K562 (cell line): ENCODE measurements around the gene RBL1. TPM values are rescaled to one million over a fixed set of nuclear protein-coding genes. Genes with fewer than 3 reads are reported as not detected.

Experiments used
- ATAC-seq: fragments of 200-7000 bp; cut with Tn5 transposase; 3 replicates; pipeline ENCODE4 v1.9.1; 2020; ENCODE audit warnings: moderate library complexity
- BruUV-seq: library from RNA; stranded (reverse); fragments of 400-500 nt; replicated peaks from 2 replicates; lab custom pipeline; 2021; lab: Mats Ljungman, UMichigan
- CTCF ChIA-PET: fragments of 300-600 bp; formaldehyde crosslinking; extraction: SDS; loops from one replicate; lab custom pipeline; 2021; ENCODE audit warnings: low intra/inter-chr PET ratio; lab: Yijun Ruan, JAX
- POLR2A ChIA-PET: fragments of 300-600, 350-650 bp; sonication (Branson Sonifier 250); formaldehyde crosslinking; extraction: SDS; loops from one replicate; lab custom pipeline; 2021; ENCODE audit warnings: antibody characterized with exemption, inconsistent platforms; lab: Yijun Ruan, JAX
- DNase-seq, 4 experiments: peaks; one replicate each; pipeline versions ENCODE4 v3.0.0 to v3.0.0-alpha.2; 2011 to 2018; ENCODE audit warnings: low spot score in 3 of 4, mixed read lengths in 3 of 4; ENCODE audit errors: extremely low read depth in 1 of 4
- FAIRE-seq: peaks from 2 replicates; lab custom pipeline; 2011; peaks lifted over from hg19 to GRCh38; lab: Jason Lieb, UNC
- H2AFZ ChIP-seq: 2 replicates; pipeline ENCODE4 v1.6.0; 2011; ENCODE audit warnings: low read depth, low read length, control low read depth, inconsistent platforms
- H3K27ac ChIP-seq: fragments of 200-600 bp; 3 replicates; pipeline ENCODE4 v1.8.0; 2011; ENCODE audit warnings: low read depth, mild to moderate bottlenecking, control low read depth, inconsistent platforms, low read length, moderate library complexity, mixed read lengths; ENCODE audit errors: extremely low read depth
- H3K27me3 ChIP-seq, 2 experiments: fragments of 300-600 bp in 1 of 2; 2 replicates in 1 of 2; 3 replicates in 1 of 2; pipeline versions ENCODE4 v1.6.0 to v1.8.0; 2011; ENCODE audit warnings: inconsistent platforms in 2 of 2, low read length in 2 of 2, mild to moderate bottlenecking in 1 of 2, mixed read lengths in 1 of 2, moderate library complexity in 1 of 2; ENCODE audit not compliant: control insufficient read depth in 2 of 2, insufficient read depth in 2 of 2
- H3K36me3 ChIP-seq: fragments of 300-600 bp; 3 replicates; pipeline ENCODE4 v1.8.0; 2011; ENCODE audit warnings: mild to moderate bottlenecking, low read length, inconsistent platforms; ENCODE audit not compliant: control insufficient read depth, insufficient read depth
- H3K4me1 ChIP-seq, 2 experiments: fragments of 200-600 bp in 1 of 2; replicated peaks in 1 of 2; 2 replicates in 1 of 2; 3 replicates in 1 of 2; pipeline versions ENCODE4 v1.5.1 to v1.8.0; 2011; ENCODE audit warnings: inconsistent platforms in 2 of 2, low read length in 2 of 2, mild to moderate bottlenecking in 1 of 2, mixed read lengths in 1 of 2, moderate library complexity in 1 of 2; ENCODE audit not compliant: control insufficient read depth in 2 of 2, insufficient read depth in 2 of 2
- H3K4me2 ChIP-seq: 2 replicates; pipeline ENCODE4 v1.6.1; 2011; ENCODE audit warnings: low read length, control low read depth, inconsistent platforms, mixed read lengths; ENCODE audit not compliant: insufficient read depth
- H3K4me3 ChIP-seq: fragments of 200-600 bp; sonication (generic), shearing (Covaris generic); 2 replicates; pipeline ENCODE4 v1.5.1; 2016; ENCODE audit warnings: control low read depth, inconsistent platforms
- H3K79me2 ChIP-seq: fragments of 200-600 bp; 3 replicates; pipeline ENCODE4 v1.8.0; 2011; ENCODE audit warnings: low read length, inconsistent platforms; ENCODE audit not compliant: control insufficient read depth, insufficient read depth
- H3K9ac ChIP-seq, 2 experiments: 2 replicates each; pipeline versions ENCODE4 v1.6.0 to v1.6.1; 2011; ENCODE audit warnings: low read depth in 2 of 2, low read length in 2 of 2, control low read depth in 1 of 2, inconsistent platforms in 1 of 2, mild to moderate bottlenecking in 1 of 2, mixed read lengths in 1 of 2; ENCODE audit not compliant: insufficient read depth in 1 of 2
- H3K9me1 ChIP-seq: one replicate; pipeline ENCODE4 v1.6.0; 2011; ENCODE audit warnings: inconsistent platforms, mild to moderate bottlenecking, low read length, moderate library complexity; ENCODE audit not compliant: control insufficient read depth, insufficient read depth
- H3K9me3 ChIP-seq: replicated peaks from 2 replicates; pipeline ENCODE4 v1.5.1; 2011; ENCODE audit warnings: low read depth, low read length, inconsistent platforms; ENCODE audit not compliant: control insufficient read depth, insufficient read depth
- H4K20me1 ChIP-seq: replicated peaks from 2 replicates; pipeline ENCODE4 v1.6.1; 2011; ENCODE audit warnings: low read length, inconsistent platforms, mixed read lengths; ENCODE audit not compliant: control insufficient read depth, insufficient read depth
- CHCHD3 ChIP-seq: fragments of 250-450 bp; sonication (Bioruptor Pico); IDR thresholded peaks from 2 replicates; pipeline ENCODE4 v2.1.2; 2022; ENCODE audit warnings: mild to moderate bottlenecking
- COPS2 ChIP-seq: fragments of 450-650 bp; conservative IDR thresholded peaks from 2 replicates; pipeline ENCODE4 v1.6.1; 2016; ENCODE audit warnings: mild to moderate bottlenecking, moderate library complexity
- ELF2 ChIP-seq: fragments of 250-450 bp; sonication (Bioruptor Pico); IDR thresholded peaks from 2 replicates; pipeline ENCODE4 v1.5.0; 2021; ENCODE audit warnings: mild to moderate bottlenecking
- HDAC1 ChIP-seq, 2 experiments: fragments of 450-650 bp; IDR thresholded peaks; 2 replicates each; pipeline ENCODE4 v1.6.1; 2016 to 2017; ENCODE audit warnings: inconsistent platforms in 1 of 2, mild to moderate bottlenecking in 1 of 2, moderate library complexity in 1 of 2
- MAFG ChIP-seq: fragments of 450-650 bp; conservative IDR thresholded peaks from 2 replicates; pipeline ENCODE4 v1.6.1; 2016; ENCODE audit warnings: missing genetic modification characterization, missing compliant biosample characterization
- NCOA6 ChIP-seq: fragments of 450-650 bp; IDR thresholded peaks from 2 replicates; pipeline ENCODE4 v1.6.1; 2017; ENCODE audit warnings: mild to moderate bottlenecking
- NFATC3 ChIP-seq: fragments of 450-650 bp; IDR thresholded peaks from 2 replicates; pipeline ENCODE4 v1.6.1; 2017; ENCODE audit warnings: mild to moderate bottlenecking
- NFE2L1 ChIP-seq: fragments of 450-650 bp; IDR thresholded peaks from 2 replicates; pipeline ENCODE4 v1.6.1; 2016; ENCODE audit warnings: missing genetic modification characterization, low read depth, mild to moderate bottlenecking, missing compliant biosample characterization, moderate library complexity, borderline replicate concordance
- PTRF ChIP-seq: fragments of 450-650 bp; IDR thresholded peaks from 2 replicates; pipeline ENCODE4 v1.6.1; 2016; ENCODE audit warnings: mild to moderate bottlenecking, missing genetic modification characterization, missing compliant biosample characterization
- WGBS: fragments of 100-300 bp; shearing (Covaris generic); methylation state at CpG from one replicate; pipeline ENCODE4 v1.1.6; 2016; ENCODE audit warnings: low coverage, mixed read lengths; ENCODE audit not compliant: insufficient coverage; ENCODE audit errors: missing lambda C conversion rate; 5-methylcytosine and 5-hydroxymethylcytosine counted together
- in situ Hi-C: fragments of 300-500 bp; cut with MboI; formaldehyde crosslinking; loops from 4 replicates; pipeline ENCODE4 v1.15.0; 2018; ENCODE audit warnings: inconsistent platforms, mixed read lengths
- intact Hi-C: fragments of 100-400 bp; cut with micrococcal nuclease; formaldehyde crosslinking; loops from 2 replicates; pipeline ENCODE4 v1.14.2; 2022
- polyA plus RNA-seq, 8 experiments: library from polyadenylated mRNA; depleted of rRNA in 4 of 8; stranded (reverse) in 5 of 8; unstranded in 3 of 8; fragments of >200 nt; fragmentation: Nextera tagmentation in 2 of 8; fragmentation: Illumina TruSeq in 1 of 8; extraction: Ambion mirVana in 2 of 8; extraction: Trizol in 1 of 8; gene quantifications; 2 replicates each; pipeline versions ENCODE4 v1.2.1 to v1.2.3, GENCODE V29; 2011 to 2014; ENCODE audit warnings: inconsistent platforms in 1 of 8, missing spikeins in 1 of 8
- total RNA-seq, 7 experiments: library from RNA; depleted of rRNA in 6 of 7; stranded (reverse); fragments of >200 nt in 6 of 7; fragmentation: Illumina TruSeq in 2 of 7; extraction: Trizol in 2 of 7; gene quantifications; 2 replicates each; pipeline versions ENCODE4 v1.2.1 to v1.2.3, GENCODE V29; 2011 to 2021; ENCODE audit warnings: low replicate concordance in 1 of 7
- TF ChIP-seq, protein P1 (sequence below): fragments of 450-650 bp; IDR thresholded peaks from 2 replicates; pipeline ENCODE4 v1.6.1; 2016; ENCODE audit warnings: mild to moderate bottlenecking
- TF ChIP-seq, protein P2 (sequence below): sonication (generic); formaldehyde crosslinking; IDR thresholded peaks from 2 replicates; pipeline ENCODE4 v1.9.0; 2022; ENCODE audit warnings: mild to moderate bottlenecking, missing genetic modification reagents
- TF ChIP-seq, protein P3 (sequence below): fragments of 250-450 bp; sonication (Bioruptor Pico); IDR thresholded peaks from 2 replicates; pipeline ENCODE4 v1.8.0; 2021; ENCODE audit warnings: moderate library complexity, mild to moderate bottlenecking, inconsistent platforms
- TF ChIP-seq, protein P4 (sequence below): sonication (generic); formaldehyde crosslinking; IDR thresholded peaks from 2 replicates; pipeline ENCODE4 v1.8.0; 2022; ENCODE audit warnings: missing genetic modification reagents, mild to moderate bottlenecking, borderline replicate concordance

Gene RBL1
- total and polyA plus RNA-seq, 9 of the 15 experiments (the other 6 are each of a cell fraction or from before 2014, with no cell fraction given), result 4.0 to 25.9 (median 15.6) TPM

DNA sequence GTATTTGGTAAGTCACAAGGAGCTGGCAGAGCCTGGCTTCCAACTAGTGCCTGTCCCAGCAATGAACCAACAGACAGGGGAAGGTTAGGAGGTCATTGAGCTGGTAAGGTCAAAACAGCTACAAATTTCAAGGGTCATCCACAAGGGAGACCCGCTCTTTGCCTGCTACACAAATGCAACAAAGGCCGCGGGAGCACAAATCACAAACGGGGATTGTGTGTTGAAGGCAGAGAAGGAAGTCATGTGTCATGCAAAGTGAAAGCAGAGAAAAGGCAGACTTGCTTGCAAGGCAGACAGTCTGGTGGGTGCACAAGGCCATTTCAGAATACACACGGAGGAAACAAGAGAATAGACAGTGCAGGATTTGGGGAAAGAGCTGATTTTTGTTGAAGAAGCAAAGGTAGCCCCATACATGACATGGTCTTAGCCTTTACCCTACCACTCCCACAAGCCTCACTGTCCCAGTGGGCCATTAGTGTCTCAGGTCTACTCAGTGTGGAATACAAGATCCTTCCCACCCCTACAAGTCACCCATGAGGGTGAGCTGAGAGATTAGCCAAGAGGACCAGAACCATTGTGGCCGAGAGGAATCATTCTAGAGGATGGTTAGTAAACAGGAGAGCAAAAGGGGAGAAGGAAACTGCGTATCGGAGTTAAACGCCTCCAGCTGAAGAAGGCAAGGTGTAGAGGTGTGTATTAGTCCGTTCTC is 126.2 kb downstream of the RBL1 start:
- H3K4me1 ChIP-seq, result peaks cover 3 to 6% of the 10 kb centered on the region in 2 experiments; a peak in 2 of 5 replicates
- H2AFZ ChIP-seq, result peak overlapping the region; percentile 87
- no peaks in the 10 kb centered on the region for H4K20me1 ChIP-seq
- H3K36me3 ChIP-seq, result no peaks in the 10 kb centered on the region
- no TSS peak for BruUV-seq
- no peak overlapping the region for H3K4me2 ChIP-seq
- no peak overlapping the region for H3K4me3 ChIP-seq
- no peaks in the 10 kb centered on the region for H3K79me2 ChIP-seq
- TF ChIP-seq HDAC1 (IDR thresholded peaks at IDR 0.05) (no peak), ELF2 (CRISPR knock-in tag) (no peak), NFATC3 (no peak), NCOA6 (no peak), CHCHD3 (no peak), COPS2 (no peak), PTRF (tag) (no peak), NFE2L1 (tag) (no peak), MAFG (tag) (no peak)
- TF ChIP-seq, protein P1, sequence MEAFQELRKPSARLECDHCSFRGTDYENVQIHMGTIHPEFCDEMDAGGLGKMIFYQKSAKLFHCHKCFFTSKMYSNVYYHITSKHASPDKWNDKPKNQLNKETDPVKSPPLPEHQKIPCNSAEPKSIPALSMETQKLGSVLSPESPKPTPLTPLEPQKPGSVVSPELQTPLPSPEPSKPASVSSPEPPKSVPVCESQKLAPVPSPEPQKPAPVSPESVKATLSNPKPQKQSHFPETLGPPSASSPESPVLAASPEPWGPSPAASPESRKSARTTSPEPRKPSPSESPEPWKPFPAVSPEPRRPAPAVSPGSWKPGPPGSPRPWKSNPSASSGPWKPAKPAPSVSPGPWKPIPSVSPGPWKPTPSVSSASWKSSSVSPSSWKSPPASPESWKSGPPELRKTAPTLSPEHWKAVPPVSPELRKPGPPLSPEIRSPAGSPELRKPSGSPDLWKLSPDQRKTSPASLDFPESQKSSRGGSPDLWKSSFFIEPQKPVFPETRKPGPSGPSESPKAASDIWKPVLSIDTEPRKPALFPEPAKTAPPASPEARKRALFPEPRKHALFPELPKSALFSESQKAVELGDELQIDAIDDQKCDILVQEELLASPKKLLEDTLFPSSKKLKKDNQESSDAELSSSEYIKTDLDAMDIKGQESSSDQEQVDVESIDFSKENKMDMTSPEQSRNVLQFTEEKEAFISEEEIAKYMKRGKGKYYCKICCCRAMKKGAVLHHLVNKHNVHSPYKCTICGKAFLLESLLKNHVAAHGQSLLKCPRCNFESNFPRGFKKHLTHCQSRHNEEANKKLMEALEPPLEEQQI, result no peak
- TF ChIP-seq, protein P2, sequence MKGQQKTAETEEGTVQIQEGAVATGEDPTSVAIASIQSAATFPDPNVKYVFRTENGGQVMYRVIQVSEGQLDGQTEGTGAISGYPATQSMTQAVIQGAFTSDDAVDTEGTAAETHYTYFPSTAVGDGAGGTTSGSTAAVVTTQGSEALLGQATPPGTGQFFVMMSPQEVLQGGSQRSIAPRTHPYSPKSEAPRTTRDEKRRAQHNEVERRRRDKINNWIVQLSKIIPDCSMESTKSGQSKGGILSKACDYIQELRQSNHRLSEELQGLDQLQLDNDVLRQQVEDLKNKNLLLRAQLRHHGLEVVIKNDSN, result no peak
- TF ChIP-seq, protein P3, sequence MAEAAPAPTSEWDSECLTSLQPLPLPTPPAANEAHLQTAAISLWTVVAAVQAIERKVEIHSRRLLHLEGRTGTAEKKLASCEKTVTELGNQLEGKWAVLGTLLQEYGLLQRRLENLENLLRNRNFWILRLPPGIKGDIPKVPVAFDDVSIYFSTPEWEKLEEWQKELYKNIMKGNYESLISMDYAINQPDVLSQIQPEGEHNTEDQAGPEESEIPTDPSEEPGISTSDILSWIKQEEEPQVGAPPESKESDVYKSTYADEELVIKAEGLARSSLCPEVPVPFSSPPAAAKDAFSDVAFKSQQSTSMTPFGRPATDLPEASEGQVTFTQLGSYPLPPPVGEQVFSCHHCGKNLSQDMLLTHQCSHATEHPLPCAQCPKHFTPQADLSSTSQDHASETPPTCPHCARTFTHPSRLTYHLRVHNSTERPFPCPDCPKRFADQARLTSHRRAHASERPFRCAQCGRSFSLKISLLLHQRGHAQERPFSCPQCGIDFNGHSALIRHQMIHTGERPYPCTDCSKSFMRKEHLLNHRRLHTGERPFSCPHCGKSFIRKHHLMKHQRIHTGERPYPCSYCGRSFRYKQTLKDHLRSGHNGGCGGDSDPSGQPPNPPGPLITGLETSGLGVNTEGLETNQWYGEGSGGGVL (CRISPR knock-in tag), result no peak
- TF ChIP-seq, protein P4, sequence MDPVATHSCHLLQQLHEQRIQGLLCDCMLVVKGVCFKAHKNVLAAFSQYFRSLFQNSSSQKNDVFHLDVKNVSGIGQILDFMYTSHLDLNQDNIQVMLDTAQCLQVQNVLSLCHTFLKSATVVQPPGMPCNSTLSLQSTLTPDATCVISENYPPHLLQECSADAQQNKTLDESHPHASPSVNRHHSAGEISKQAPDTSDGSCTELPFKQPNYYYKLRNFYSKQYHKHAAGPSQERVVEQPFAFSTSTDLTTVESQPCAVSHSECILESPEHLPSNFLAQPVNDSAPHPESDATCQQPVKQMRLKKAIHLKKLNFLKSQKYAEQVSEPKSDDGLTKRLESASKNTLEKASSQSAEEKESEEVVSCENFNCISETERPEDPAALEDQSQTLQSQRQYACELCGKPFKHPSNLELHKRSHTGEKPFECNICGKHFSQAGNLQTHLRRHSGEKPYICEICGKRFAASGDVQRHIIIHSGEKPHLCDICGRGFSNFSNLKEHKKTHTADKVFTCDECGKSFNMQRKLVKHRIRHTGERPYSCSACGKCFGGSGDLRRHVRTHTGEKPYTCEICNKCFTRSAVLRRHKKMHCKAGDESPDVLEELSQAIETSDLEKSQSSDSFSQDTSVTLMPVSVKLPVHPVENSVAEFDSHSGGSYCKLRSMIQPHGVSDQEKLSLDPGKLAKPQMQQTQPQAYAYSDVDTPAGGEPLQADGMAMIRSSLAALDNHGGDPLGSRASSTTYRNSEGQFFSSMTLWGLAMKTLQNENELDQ, result no peak
- intact Hi-C loops (no loop called here), in situ Hi-C loops (no loop called here)
- no peak overlapping the region; the same call in 2 of the 3 replicates for H3K27ac ChIP-seq
- WGBS, result 40% methylated on average over 8 of the region's 10 CpGs
- no peak for DNase-seq
- ChIA-PET CTCF (no interaction called here), POLR2A (no interaction called here)
- H3K9me1 ChIP-seq, result no peaks in the 10 kb centered on the region
- FAIRE-seq, result no peak
- no peak overlapping the region for H3K9ac ChIP-seq
- H3K9me3 ChIP-seq, result no peaks in the 10 kb centered on the region
- no peaks in the 10 kb centered on the region for H3K27me3 ChIP-seq
- no peak for ATAC-seq
